Hepatocyte (in vitro differentiated cells): Measurements from ENCODE around the gene SPAG16.

ENCODE experiments used
- EZH2 ChIP-seq: fragments of 200-600 bp; sonication (generic); IDR thresholded peaks from 2 replicates; pipeline ENCODE4 v1.6.1; 2016; ENCODE audit warnings: antibody characterized with exemption, mild to moderate bottlenecking, borderline replicate concordance
- EZH2phosphoT487 ChIP-seq: fragments of 200-600 bp; sonication (generic); IDR thresholded peaks from one replicate; pipeline ENCODE4 v1.6.1; 2018; ENCODE audit warnings: antibody characterized with exemption, mild to moderate bottlenecking, low read depth, moderate library complexity; ENCODE audit not compliant: unreplicated experiment, severe bottlenecking
- TF ChIP-seq, protein P1 (sequence below): fragments of 200-600 bp; sonication (generic); IDR thresholded peaks from 2 replicates; pipeline ENCODE4 v1.5.1; 2016; ENCODE audit warnings: antibody characterized with exemption, mild to moderate bottlenecking; ENCODE audit not compliant: poor library complexity

DNA sequence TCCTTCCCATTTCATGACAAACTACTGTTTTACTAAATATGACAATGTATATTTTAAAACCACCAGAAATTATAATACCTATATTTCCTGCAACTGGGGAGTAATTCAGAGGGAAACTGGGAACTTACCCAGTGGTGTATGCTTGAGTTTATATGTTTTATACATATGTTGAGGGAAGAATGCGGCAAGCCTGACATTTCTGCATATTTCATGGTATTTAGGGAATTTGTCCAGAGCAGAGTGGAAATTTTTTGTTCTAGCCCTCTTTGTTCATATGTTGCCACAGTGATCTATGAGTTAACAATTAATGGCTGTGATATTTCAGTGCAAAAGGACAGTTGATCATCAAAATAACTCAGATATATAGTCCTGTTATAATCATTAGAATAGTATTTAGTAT lies 895.8 kb downstream of the SPAG16 start:
- TF ChIP-seq, protein P1, sequence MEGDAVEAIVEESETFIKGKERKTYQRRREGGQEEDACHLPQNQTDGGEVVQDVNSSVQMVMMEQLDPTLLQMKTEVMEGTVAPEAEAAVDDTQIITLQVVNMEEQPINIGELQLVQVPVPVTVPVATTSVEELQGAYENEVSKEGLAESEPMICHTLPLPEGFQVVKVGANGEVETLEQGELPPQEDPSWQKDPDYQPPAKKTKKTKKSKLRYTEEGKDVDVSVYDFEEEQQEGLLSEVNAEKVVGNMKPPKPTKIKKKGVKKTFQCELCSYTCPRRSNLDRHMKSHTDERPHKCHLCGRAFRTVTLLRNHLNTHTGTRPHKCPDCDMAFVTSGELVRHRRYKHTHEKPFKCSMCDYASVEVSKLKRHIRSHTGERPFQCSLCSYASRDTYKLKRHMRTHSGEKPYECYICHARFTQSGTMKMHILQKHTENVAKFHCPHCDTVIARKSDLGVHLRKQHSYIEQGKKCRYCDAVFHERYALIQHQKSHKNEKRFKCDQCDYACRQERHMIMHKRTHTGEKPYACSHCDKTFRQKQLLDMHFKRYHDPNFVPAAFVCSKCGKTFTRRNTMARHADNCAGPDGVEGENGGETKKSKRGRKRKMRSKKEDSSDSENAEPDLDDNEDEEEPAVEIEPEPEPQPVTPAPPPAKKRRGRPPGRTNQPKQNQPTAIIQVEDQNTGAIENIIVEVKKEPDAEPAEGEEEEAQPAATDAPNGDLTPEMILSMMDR: no peak
- TF ChIP-seq EZH2phosphoT487: no peak
- no peak for TF ChIP-seq EZH2
